ENCODE measurements around the gene PTGES.

- TF ChIP-seq EZH2phosphoT487 (IDR thresholded peaks at IDR 0.05; ENCODE audit: borderline replicate concordance): no peak
- no peak for TF ChIP-seq SIN3A (IDR thresholded peaks at IDR 0.05; ENCODE audit: low read depth)
- TF ChIP-seq, protein P1, sequence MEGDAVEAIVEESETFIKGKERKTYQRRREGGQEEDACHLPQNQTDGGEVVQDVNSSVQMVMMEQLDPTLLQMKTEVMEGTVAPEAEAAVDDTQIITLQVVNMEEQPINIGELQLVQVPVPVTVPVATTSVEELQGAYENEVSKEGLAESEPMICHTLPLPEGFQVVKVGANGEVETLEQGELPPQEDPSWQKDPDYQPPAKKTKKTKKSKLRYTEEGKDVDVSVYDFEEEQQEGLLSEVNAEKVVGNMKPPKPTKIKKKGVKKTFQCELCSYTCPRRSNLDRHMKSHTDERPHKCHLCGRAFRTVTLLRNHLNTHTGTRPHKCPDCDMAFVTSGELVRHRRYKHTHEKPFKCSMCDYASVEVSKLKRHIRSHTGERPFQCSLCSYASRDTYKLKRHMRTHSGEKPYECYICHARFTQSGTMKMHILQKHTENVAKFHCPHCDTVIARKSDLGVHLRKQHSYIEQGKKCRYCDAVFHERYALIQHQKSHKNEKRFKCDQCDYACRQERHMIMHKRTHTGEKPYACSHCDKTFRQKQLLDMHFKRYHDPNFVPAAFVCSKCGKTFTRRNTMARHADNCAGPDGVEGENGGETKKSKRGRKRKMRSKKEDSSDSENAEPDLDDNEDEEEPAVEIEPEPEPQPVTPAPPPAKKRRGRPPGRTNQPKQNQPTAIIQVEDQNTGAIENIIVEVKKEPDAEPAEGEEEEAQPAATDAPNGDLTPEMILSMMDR (IDR thresholded peaks at IDR 0.05 in 2 of 3, conservative IDR thresholded peaks at IDR 0.05 in 1 of 3; ENCODE audit: borderline replicate concordance in 1 of 3, insufficient read depth in 1 of 3, low read depth in 2 of 3, low read length in 2 of 3): no peak
- TF ChIP-seq YY1 (IDR thresholded peaks at IDR 0.05; ENCODE audit: extremely low read depth, insufficient replicate concordance, low read depth, low read length): no peak
- TF ChIP-seq POLR2A (IDR thresholded peaks at IDR 0.05; ENCODE audit: borderline replicate concordance, extremely low read depth, insufficient read depth, insufficient read length): no peak
- TF ChIP-seq POLR2AphosphoS5 (IDR thresholded peaks at IDR 0.05; ENCODE audit: low read depth, low read length): no peak
- no peak for TF ChIP-seq EZH2 (IDR thresholded peaks at IDR 0.05)
- TF ChIP-seq TCF7L2 (IDR thresholded peaks at IDR 0.05; ENCODE audit: borderline replicate concordance, extremely low read depth, insufficient read depth, insufficient read length): no peak
- TF ChIP-seq RAD21 (IDR thresholded peaks at IDR 0.05; ENCODE audit: low read depth): no peak
- no peak for TF ChIP-seq CEBPB (IDR thresholded peaks at IDR 0.05; ENCODE audit: low read depth)
- no peak for TF ChIP-seq JUND (IDR thresholded peaks at IDR 0.05)
- TF ChIP-seq, protein P2, sequence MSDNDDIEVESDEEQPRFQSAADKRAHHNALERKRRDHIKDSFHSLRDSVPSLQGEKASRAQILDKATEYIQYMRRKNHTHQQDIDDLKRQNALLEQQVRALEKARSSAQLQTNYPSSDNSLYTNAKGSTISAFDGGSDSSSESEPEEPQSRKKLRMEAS (IDR thresholded peaks at IDR 0.05): no peak
- no peak for TF ChIP-seq REST (IDR thresholded peaks at IDR 0.05; ENCODE audit: low read depth)
These were observed 58.6 kb downstream of the PTGES start for GRCh38 chr9:129694243-129694646.

Measured in HCT116 (cell line).